ENCODE results near the gene CELA3B.
A peak's percentile ranks its signal among the peaks of the same experiment; 100 is the strongest.
"Not testable (repeated sequence)": the region's sequence is repeated elsewhere in the genome, so short reads cannot be mapped to it uniquely, and the experiment has no call there.

The CELA3B gene

DNA sequence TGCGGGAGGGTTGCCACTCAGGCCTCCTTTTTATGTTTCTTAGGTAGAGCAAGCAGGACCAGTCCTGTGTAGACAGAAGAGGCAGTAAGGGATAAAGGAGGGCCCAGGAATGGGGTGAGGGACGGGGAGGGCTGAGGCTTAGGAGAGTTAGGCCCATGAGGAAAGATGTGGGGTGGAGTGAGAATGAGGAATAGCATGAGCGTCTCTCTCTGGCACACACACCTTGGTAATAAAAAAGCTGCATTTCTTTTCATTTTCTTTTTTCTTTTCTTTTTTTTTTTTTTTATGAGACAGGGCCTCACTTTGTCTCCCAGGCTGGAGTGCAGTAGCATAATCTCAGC is 32.1 kb upstream of the CELA3B start:
- no peak for DNase-seq

- DNase-seq: no peak
Observed at GRCh38 chr1:21946836-21947587, 29.8 kb upstream of the CELA3B start.

- DNase-seq: no peak
Observed at GRCh38 chr1:21950734-21951133, 26.1 kb upstream of the CELA3B start.

- DNase-seq: no peak
Observed at GRCh38 chr1:21951226-21951870, 25.5 kb upstream of the CELA3B start.

DNA sequence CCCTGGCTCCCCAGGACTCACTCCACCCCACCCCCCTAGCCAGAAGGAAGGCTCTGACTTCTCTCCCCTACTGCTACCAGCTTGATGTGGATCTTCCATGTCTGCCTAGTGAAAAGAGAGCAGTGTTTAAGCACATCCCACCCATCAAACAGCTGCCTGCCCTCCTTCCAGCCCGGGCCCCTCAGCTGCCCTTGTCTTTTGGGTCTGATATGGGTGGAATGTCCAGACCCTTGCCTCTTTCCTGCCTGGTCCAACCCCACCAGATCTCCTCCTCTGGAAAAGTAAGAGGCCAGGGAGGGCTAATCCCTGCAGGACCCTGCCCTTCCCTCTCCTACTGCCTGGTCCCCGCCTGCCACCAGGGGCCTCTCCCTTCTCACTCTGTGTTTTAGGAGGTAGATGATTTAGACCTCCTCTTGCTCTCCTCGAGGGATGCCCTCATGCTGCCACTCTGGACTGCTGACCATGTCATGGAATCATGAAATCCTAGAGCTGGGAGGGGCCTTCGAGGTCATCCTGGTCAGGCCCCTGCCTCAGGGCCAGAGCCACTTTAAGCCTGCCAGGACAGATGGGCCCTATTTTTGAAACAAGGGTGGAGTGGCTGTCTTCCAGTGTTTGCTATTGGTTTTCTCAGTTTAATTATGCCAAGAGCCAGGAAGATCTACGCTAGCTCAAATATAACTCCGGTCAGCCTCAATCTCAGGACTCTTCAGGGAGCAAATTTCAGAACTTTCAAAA is 23.9 kb upstream of the CELA3B start:
- no peak for DNase-seq

DNA sequence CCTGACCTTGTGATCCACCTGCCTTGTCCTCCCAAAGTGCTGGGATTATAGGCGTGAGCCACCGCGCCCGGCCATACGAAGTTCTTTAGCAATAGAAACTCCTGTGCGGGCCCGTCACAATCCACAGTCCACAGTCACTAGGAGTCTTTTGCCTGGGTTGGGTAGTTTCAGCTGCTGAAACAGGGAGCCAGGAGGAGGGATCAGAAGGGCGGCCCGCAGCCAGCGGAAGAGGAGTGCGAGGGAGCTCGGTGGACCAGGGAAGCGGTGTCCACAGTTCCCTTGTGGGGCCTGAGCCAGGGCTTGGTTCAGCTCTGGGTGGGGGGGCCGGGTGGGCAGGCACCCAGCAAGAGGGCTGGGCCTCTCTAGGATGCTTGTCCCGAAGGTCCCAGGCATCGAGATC is 21.8 kb upstream of the CELA3B start:
- no peak for DNase-seq

GRCh38 chr1:21955501-21956281 is 21.1 kb upstream of the CELA3B start:
- no peak for DNase-seq

GRCh38 chr1:21956720-21957552 is 19.9 kb upstream of the CELA3B start:
- DNase-seq: peak; percentile 50

DNA sequence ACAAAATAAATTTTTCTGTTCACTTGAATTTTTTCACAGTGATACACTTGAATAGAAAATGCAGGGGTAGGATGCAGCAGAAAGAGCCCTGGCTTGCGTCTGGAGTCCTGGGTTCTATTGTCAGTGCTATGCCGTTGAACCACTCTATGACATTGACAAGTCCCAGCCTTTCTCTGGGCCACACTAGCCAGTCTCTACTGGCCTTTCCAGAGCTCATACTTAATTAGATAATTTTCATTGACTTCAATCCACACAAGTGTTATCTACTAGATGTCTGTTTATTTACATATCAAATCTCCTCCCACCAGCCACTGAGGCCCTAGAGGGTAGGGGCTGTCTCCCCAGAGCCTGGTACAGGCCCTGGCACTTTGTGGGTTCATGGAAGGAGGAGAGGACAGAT is 15.5 kb upstream of the CELA3B start:
- no peak for DNase-seq

DNA sequence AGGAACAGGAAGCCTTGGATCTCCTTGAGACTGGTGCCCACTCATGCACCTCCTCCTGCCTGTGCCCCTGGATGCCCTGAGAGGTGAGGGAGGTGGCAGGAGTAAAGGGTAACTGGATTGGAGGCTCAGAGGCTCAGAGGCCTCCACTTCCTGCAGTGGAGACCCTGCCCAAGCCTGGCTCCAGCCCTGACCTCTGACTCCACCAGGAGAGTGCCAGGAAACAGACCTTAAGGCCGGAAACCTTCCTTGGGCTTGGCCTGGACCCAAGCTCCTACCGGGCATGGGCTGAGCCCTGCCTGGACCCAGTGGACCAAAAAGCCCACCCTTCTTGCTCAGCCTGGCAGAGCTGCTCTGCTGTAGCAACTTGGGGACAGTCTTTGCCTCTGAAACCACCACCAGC is 15.0 kb upstream of the CELA3B start:
- DNase-seq: no peak

GRCh38 chr1:21963477-21964217 is 13.2 kb upstream of the CELA3B start:
- DNase-seq: peak; percentile 80

- no peak for DNase-seq
Observed at GRCh38 chr1:21966247-21967000, 10.4 kb upstream of the CELA3B start.

- not testable (repeated sequence) for DNase-seq
Observed at GRCh38 chr1:21967216-21967615, 9.6 kb upstream of the CELA3B start.

DNA sequence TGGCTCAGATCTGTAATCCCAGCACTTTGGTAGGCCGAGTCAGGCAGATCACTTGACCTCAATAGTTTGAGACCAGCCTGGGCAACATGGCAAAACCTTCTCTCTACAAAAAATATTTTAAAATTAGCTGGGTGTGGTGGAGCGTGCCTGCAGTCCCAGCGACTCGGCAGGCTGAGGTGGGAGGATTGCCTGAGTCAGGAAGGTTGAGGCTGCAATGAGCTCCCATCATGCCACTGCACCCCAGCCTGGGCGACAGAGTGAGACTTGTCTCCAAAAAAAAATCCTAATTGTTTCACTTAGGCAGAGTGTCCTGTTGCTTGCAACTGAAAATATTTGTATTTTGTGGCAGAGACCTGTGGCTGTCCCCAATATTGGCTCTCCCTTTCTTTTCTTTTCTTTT is 7.8 kb upstream of the CELA3B start:
- DNase-seq: not testable (repeated sequence)

DNA sequence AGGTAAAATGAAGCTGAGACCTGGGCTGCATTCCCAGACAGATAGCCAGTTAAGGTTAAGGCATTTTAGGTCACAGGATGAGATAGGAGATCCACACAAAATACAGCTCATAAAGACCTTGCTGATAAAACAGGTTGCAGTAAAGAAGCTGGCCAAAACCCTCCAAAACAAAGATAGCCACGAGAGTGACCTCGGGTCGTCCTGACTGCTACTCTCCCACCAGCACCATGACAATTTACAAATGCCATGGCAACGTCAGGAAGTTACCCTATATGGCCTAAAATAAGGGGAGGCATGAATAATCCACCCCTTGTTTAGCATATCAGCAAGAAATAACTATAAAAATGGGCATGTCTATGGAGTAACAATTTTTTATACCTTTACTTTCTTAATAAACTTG is 6.3 kb upstream of the CELA3B start:
- not testable (repeated sequence) for DNase-seq

- not testable (repeated sequence) for DNase-seq
Observed at GRCh38 chr1:21972973-21973441, 3.8 kb upstream of the CELA3B start.

DNA sequence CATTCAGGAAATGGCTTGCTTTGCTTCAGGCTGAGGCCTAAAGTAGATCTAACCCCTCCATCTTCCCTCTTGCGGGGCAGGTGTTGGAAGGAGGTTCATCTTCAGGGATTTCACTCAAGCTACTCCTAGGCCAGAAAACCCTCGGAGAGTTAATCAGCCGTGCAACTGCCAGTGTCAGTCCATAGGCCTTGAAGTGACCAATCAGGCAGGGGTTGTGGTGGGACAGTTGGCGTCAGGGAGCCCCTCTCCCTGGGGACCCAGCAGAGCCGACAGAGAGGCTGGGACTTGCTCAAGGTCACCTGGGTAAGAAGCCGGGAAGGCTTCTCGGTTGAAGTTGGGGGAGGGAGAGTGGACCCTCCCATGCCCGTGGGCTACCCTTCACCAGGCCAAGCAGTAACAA is 2.9 kb upstream of the CELA3B start:
- DNase-seq: not testable (repeated sequence)

DNA sequence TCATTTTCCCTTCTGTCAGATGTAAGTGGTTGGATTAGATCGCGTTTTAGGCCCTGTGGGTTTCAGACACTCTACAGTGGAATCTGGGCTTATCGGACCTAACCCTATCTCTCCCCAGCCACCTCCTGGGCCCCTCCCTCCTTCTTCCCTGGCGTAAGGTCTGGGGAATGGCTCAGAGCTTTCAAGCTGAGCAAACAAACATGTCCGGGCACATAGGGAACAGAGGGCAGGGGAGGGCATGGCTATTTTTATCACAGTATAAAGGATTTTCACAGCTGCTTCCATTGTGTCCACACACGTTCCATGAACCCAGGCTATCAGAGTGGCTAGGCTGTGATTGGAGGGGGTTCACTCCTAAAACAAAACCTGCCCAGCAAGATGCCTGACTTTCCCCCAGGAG is 2.1 kb upstream of the CELA3B start:
- DNase-seq: not testable (repeated sequence)

GRCh38 chr1:21975296-21975695 is 1.5 kb upstream of the CELA3B start:
- DNase-seq: not testable (repeated sequence)

GRCh38 chr1:21978209-21978608 is 1.4 kb downstream of the CELA3B start:
- not testable (repeated sequence) for DNase-seq

Data from activated naive CD4-positive, alpha-beta T cell treated with anti-CD3 and anti-CD28 coated beads, Interleukin-2, amount 50 U/mL, for 16 hours (primary cell).